ENCODE data around the gene SLC25A21. TPM values are rescaled to one million over a fixed set of nuclear protein-coding genes. Genes with fewer than 3 reads are reported as not detected.

Gene SLC25A21
- total RNA-seq, 1 experiment from 2014 or later = 1.4 TPM

GRCh38 chr14:37045340-37046061 is 126.9 kb downstream of the SLC25A21 start:
- Mint-ChIP-seq H3K4me3 (ENCODE audit: unreplicated experiment) (no peak overlapping the region), H3K36me3 (ENCODE audit: insufficient read depth, unreplicated experiment) (peaks cover 5% of the 10 kb centered on the region), H3K27me3 (ENCODE audit: insufficient read depth, unreplicated experiment) (no peaks in the 10 kb centered on the region), H3K27ac (ENCODE audit: low read depth, unreplicated experiment) (no peak overlapping the region), H3K9me3 (ENCODE audit: unreplicated experiment) (no peaks in the 10 kb centered on the region), H3K4me1 (ENCODE audit: insufficient read depth, unreplicated experiment) (peaks cover 26% of the 10 kb centered on the region)
- no peak for DNase-seq (ENCODE audit: unreplicated experiment)
- no TSS peak for BruUV-seq (replicated peaks)
- ChIA-PET CTCF (interaction anchor here (0.6 kb wide), 1 partner anchor 136 kb away, joined by 3 read pairs; no protein-coding TSS in a partner anchor), POLR2A (interaction anchor here (1.2 kb wide), 1 partner anchor 18 kb away, joined by 4 read pairs; no protein-coding TSS in a partner anchor)
- no peak for TF ChIP-seq CTCF (IDR thresholded peaks at IDR 0.05; ENCODE audit: unreplicated experiment)
- intact Hi-C loops (cut with micrococcal nuclease) = no loop called here

GRCh38 chr14:37037636-37038387 is 134.6 kb downstream of the SLC25A21 start:
- intact Hi-C loops (cut with micrococcal nuclease) = no loop called here
- no TSS peak for BruUV-seq (replicated peaks)
- CTCF ChIA-PET = interaction anchor here (1.0 kb wide), 1 partner anchor 36 kb away, joined by 4 read pairs; no protein-coding TSS in a partner anchor
- H3K27ac Mint-ChIP-seq (ENCODE audit: low read depth, unreplicated experiment) = peak overlapping the region; percentile 29
- H3K27me3 Mint-ChIP-seq (ENCODE audit: insufficient read depth, unreplicated experiment) = no peaks in the 10 kb centered on the region
- peaks cover 20% of the 10 kb centered on the region for H3K4me1 Mint-ChIP-seq (ENCODE audit: insufficient read depth, unreplicated experiment)
- H3K36me3 Mint-ChIP-seq (ENCODE audit: insufficient read depth, unreplicated experiment) = no peaks in the 10 kb centered on the region
- H3K4me3 Mint-ChIP-seq (ENCODE audit: unreplicated experiment) = no peak overlapping the region
- DNase-seq (ENCODE audit: unreplicated experiment) = no peak
- TF ChIP-seq CTCF (IDR thresholded peaks at IDR 0.05; ENCODE audit: unreplicated experiment) = no peak
- H3K9me3 Mint-ChIP-seq (ENCODE audit: unreplicated experiment) = no peaks in the 10 kb centered on the region
- POLR2A ChIA-PET = interaction anchor here (1.6 kb wide), 1 partner anchor 11 kb away, joined by 7 read pairs; no protein-coding TSS in a partner anchor

DNA sequence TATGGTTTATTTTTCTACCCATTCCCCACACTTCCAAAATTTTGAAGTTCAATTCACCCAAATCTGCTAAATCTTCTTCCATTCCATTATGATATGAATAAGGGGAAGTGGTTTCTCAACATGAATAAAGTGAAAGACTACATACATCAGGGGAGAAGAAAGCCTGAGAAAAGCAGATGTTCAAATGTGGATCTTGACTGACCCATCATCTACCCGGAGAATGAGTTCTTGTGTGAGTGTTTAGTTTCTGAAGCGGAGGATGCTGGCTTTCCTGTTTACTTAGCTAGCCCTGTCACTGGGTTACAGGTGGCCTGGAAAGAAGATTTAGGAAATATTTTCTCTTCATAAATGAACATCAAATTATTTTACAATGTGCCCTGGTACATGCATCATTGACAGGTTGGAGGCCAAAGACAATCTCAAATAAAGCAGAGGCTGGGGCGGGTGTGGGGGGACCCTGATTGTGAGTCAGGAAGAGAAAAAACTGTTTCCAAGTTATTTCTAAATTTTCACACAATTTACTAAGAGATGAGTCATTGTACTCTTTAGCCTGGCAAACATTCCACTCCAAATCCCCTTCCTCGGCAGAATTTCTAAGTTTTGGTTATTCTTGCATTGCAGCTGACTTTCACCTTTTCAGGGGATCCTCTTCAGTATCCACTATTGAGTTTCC is 135.6 kb downstream of the SLC25A21 start:
- no peaks in the 10 kb centered on the region for H3K9me3 Mint-ChIP-seq (ENCODE audit: unreplicated experiment)
- H3K36me3 Mint-ChIP-seq (ENCODE audit: insufficient read depth, unreplicated experiment) = no peaks in the 10 kb centered on the region
- peak overlapping the region; percentile 85 for H3K27ac Mint-ChIP-seq (ENCODE audit: low read depth, unreplicated experiment)
- TF ChIP-seq CTCF (IDR thresholded peaks at IDR 0.05; ENCODE audit: unreplicated experiment) = no peak
- H3K4me1 Mint-ChIP-seq (ENCODE audit: insufficient read depth, unreplicated experiment) = peaks cover 20% of the 10 kb centered on the region
- peak; percentile 61 for DNase-seq (ENCODE audit: unreplicated experiment)
- ChIA-PET CTCF (interaction anchor here (1.0 kb wide), 1 partner anchor 37 kb away, joined by 4 read pairs; no protein-coding TSS in a partner anchor), POLR2A (interaction anchor here (1.6 kb wide), 1 partner anchor 12 kb away, joined by 7 read pairs; no protein-coding TSS in a partner anchor)
- no peaks in the 10 kb centered on the region for H3K27me3 Mint-ChIP-seq (ENCODE audit: insufficient read depth, unreplicated experiment)
- no peak overlapping the region for H3K4me3 Mint-ChIP-seq (ENCODE audit: unreplicated experiment)
- intact Hi-C loops (cut with micrococcal nuclease) = no loop called here
- BruUV-seq (replicated peaks) = no TSS peak

All from MCF 10A (cell line).